Measurements from ENCODE around the gene MLLT6. TPM values are rescaled to one million over a fixed set of nuclear protein-coding genes. Genes with fewer than 3 reads are reported as not detected.
A peak's percentile ranks its signal among the peaks of the same experiment; 100 is the strongest.
"Not testable (repeated sequence)": the region's sequence is repeated elsewhere in the genome, so short reads cannot be mapped to it uniquely, and the experiment has no call there.

Gene MLLT6
- total and polyA plus RNA-seq, 8 donors: 80.0 to 143 (median 116) TPM

DNA sequence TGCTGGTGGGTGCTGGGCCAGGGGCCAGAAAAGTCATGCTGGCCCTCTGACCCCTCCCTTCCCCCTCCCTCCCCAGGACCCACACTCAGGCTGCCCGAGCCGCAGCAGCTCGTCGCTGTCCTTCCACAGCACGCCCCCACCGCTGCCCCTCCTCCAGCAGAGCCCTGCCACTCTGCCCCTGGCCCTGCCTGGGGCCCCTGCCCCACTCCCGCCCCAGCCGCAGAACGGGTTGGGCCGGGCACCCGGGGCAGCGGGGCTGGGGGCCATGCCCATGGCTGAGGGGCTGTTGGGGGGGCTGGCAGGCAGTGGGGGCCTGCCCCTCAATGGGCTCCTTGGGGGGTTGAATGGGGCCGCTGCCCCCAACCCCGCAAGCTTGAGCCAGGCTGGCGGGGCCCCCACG is 16.7 kb downstream of the MLLT6 start:
- peaks cover 0 to 4% of the 10 kb centered on the region in 2 donors for H3K4me1 ChIP-seq
- no peaks in the 10 kb centered on the region for H3K9me3 ChIP-seq
- H3K27me3 ChIP-seq: no peaks in the 10 kb centered on the region
- H3K4me3 ChIP-seq: no peak overlapping the region
- H3K36me3 ChIP-seq: peaks cover 0 to 89% of the 10 kb centered on the region in 2 donors
- ATAC-seq (no peak), DNase-seq (no peak)
- no peak overlapping the region for H3K27ac ChIP-seq
- TF ChIP-seq, protein P1, sequence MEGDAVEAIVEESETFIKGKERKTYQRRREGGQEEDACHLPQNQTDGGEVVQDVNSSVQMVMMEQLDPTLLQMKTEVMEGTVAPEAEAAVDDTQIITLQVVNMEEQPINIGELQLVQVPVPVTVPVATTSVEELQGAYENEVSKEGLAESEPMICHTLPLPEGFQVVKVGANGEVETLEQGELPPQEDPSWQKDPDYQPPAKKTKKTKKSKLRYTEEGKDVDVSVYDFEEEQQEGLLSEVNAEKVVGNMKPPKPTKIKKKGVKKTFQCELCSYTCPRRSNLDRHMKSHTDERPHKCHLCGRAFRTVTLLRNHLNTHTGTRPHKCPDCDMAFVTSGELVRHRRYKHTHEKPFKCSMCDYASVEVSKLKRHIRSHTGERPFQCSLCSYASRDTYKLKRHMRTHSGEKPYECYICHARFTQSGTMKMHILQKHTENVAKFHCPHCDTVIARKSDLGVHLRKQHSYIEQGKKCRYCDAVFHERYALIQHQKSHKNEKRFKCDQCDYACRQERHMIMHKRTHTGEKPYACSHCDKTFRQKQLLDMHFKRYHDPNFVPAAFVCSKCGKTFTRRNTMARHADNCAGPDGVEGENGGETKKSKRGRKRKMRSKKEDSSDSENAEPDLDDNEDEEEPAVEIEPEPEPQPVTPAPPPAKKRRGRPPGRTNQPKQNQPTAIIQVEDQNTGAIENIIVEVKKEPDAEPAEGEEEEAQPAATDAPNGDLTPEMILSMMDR (IDR thresholded peaks at IDR 0.05): no peak
- intact Hi-C loops (cut with DNase I): no loop called here

DNA sequence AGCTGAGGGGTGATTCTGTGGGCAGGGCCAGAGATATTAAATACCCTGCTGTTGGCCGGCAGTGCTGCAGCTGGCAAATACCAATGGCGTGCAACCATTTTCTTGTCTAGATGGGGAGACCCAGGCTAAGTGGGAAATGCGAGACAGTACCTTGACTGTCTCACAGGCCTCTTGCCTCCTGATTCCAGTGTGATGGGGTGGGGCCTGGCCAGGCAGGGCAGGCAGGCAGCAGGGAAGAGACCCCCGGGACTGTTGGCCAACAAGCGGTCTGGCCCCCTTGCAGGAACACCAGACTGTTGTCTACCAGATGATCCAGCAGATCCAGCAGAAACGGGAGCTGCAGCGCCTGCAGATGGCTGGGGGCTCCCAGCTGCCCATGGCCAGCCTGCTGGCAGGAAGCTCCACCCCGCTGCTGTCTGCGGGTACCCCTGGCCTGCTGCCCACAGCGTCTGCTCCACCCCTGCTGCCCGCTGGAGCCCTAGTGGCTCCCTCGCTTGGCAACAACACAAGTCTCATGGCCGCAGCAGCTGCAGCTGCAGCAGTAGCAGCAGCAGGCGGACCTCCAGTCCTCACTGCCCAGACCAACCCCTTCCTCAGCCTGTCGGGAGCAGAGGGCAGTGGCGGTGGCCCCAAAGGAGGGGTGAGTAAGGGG is 19.4 kb downstream of the MLLT6 start:
- intact Hi-C loops (cut with DNase I): no loop called here
- ATAC-seq: peak; percentile 4

DNA sequence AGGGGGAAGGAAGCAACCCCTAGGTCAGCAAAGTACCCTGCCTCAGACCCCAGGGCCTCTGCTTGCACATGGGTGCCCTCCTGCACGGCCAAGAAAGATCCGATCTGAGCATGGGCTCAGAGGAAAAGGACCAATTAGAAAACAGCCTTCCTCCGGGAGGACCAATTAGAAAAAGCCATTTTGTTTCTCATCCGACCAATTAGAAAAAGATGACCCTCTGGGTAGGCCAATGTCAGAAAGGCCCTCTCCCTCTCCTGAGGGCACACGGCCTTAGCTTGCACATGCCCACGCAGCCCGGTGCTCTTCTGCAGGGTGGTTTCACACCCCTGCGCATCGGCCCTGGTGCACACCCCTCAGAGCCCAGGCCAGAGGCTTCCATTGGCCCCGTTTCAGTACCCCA is 20.0 kb downstream of the MLLT6 start:
- DNase-seq (no peak), ATAC-seq (no peak)
- intact Hi-C loops (cut with DNase I): no loop called here
- Histone ChIP-seq H3K36me3 (peaks cover 0 to 57% of the 10 kb centered on the region in 2 donors), H3K27ac (no peak overlapping the region), H3K4me1 (peaks cover 0 to 32% of the 10 kb centered on the region in 2 donors), H3K27me3 (no peaks in the 10 kb centered on the region), H3K9me3 (no peaks in the 10 kb centered on the region), H3K4me3 (no peak overlapping the region)
- TF ChIP-seq, protein P1 (IDR thresholded peaks at IDR 0.05): no peak

More for the DNA sequence above, 19.4 kb downstream of the MLLT6 start:
- TF ChIP-seq, protein P1 (IDR thresholded peaks at IDR 0.05): no peak
- H3K4me3 ChIP-seq: no peak overlapping the region
- H3K9me3 ChIP-seq: no peaks in the 10 kb centered on the region
- DNase-seq: no peak
- peaks cover 0 to 63% of the 10 kb centered on the region in 2 donors for H3K36me3 ChIP-seq
- H3K4me1 ChIP-seq: peaks cover 0 to 28% of the 10 kb centered on the region in 2 donors
- peak overlapping the region in 1 of 2 donors; percentile 30 for H3K27ac ChIP-seq
- no peaks in the 10 kb centered on the region for H3K27me3 ChIP-seq

DNA sequence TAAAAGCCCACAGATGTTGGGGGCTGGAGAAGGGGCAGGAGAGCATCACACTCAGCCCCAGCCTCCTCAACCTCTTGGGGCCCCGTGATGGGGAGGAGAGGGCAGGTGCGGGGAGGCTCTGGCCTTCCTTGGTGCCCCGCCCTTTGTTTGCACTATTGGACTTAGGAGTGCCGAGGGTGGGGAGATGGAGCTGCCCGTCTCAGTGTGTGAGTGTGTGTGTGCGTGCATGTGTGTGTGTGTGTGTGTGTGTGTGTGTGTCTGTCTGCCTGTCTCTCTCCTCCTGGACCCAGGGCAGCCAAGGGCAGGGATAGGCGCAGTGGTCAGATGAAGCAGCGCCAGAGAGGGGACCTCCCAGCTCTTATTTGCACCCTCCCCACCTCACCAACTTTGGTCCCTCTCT is 21.1 kb downstream of the MLLT6 start:
- H3K27ac ChIP-seq; H3K9me3 ChIP-seq; H3K4me3 ChIP-seq; H3K27me3 ChIP-seq; intact Hi-C loops (cut with DNase I); DNase-seq: not testable (repeated sequence)
- ATAC-seq: peak; percentile 17
- Histone ChIP-seq H3K4me1 (peaks cover 6 to 40% of the 10 kb centered on the region in 2 donors), H3K36me3 (peaks cover 0 to 46% of the 10 kb centered on the region in 2 donors)

DNA sequence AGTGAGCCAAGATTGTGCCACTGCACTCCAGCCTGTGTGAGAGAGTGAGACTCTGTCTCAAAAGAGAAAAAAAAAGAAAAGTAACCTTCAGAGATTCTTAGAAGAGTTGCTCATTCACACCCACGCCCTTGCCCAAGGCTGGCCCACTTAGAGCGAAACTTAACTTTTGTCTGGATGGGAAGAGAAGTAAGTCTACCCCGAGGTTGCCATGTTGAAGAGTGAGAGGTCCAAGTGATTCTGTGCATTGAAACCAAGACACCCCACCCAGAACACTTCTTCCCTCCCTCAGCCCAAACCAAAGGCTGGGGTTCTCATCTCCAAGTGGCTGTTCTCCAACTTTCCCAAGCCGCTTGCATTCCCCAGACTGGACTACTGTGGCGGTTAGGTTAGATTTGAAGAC is 22.7 kb downstream of the MLLT6 start:
- ATAC-seq (no peak), DNase-seq (no peak)
- intact Hi-C loops (cut with DNase I): no loop called here
- Histone ChIP-seq H3K4me1 (peaks cover 18 to 54% of the 10 kb centered on the region in 2 donors), H3K27ac (peak overlapping the region in 1 of 2 donors; percentile 85), H3K9me3 (no peaks in the 10 kb centered on the region), H3K4me3 (no peak overlapping the region), H3K27me3 (no peaks in the 10 kb centered on the region), H3K36me3 (peaks cover 0 to 30% of the 10 kb centered on the region in 2 donors)
- TF ChIP-seq, protein P1 (IDR thresholded peaks at IDR 0.05): no peak
